CMK (cell line): ENCODE data around the gene STRIT1.
A peak's percentile ranks its signal among the peaks of the same experiment; 100 is the strongest.
"Not testable (repeated sequence)": the region's sequence is repeated elsewhere in the genome, so short reads cannot be mapped to it uniquely, and the experiment has no call there.

Experiments used
- DNase-seq: peaks from one replicate; pipeline ENCODE4 v3.0.0-alpha.2; 2010; ENCODE audit warnings: low read depth

Gene STRIT1

GRCh38 chr3:155270485-155271342 is 22.8 kb downstream of the STRIT1 start:
- DNase-seq: no peak

- DNase-seq: no peak
Measured at GRCh38 chr3:155270063-155270462, 23.4 kb downstream of the STRIT1 start.

GRCh38 chr3:155262855-155263254 is 30.6 kb downstream of the STRIT1 start:
- DNase-seq: not testable (repeated sequence)

- DNase-seq: no peak
Measured at GRCh38 chr3:155262295-155262694, 31.2 kb downstream of the STRIT1 start.

- no peak for DNase-seq
Measured at GRCh38 chr3:155254445-155254844, 39.0 kb downstream of the STRIT1 start.

- no peak for DNase-seq
Measured at GRCh38 chr3:155252535-155252934, 40.9 kb downstream of the STRIT1 start.

- no peak for DNase-seq
Measured at GRCh38 chr3:155252021-155252420, 41.5 kb downstream of the STRIT1 start.

- peak; percentile 12 for DNase-seq
Measured at GRCh38 chr3:155248531-155249187, 44.8 kb downstream of the STRIT1 start.

- DNase-seq: no peak
Measured at GRCh38 chr3:155244699-155245098, 48.8 kb downstream of the STRIT1 start.

GRCh38 chr3:155244216-155244615 is 49.3 kb downstream of the STRIT1 start:
- DNase-seq: no peak

- no peak for DNase-seq
Measured at GRCh38 chr3:155243512-155243921, 50.0 kb downstream of the STRIT1 start.

GRCh38 chr3:155242342-155242741 is 51.1 kb downstream of the STRIT1 start:
- DNase-seq: no peak

- DNase-seq: no peak
Measured at GRCh38 chr3:155241579-155241978, 51.9 kb downstream of the STRIT1 start.
